PC-9 (cell line): ENCODE results near the gene EFNA3.

Source experiments
- CTCF ChIP-seq: fragments of 200-600 bp; sonication (generic); conservative IDR thresholded peaks from 2 replicates; pipeline ENCODE4 v1.6.1; 2017; ENCODE audit warnings: mixed run types, antibody characterized with exemption, mild to moderate bottlenecking, moderate library complexity
- EZH2 ChIP-seq: fragments of 200-600 bp; sonication (generic); IDR thresholded peaks from 2 replicates; pipeline ENCODE4 v1.8.0; 2017; ENCODE audit warnings: antibody characterized with exemption, low read depth

GRCh38 chr1:155073377-155074242, 5.0 kb upstream of the EFNA3 start:
- TF ChIP-seq CTCF = no peak
- TF ChIP-seq EZH2 = no peak
